Colonic mucosa (tissue), 4 donors: ENCODE measurements around the gene MYO10. TPM values are rescaled to one million over a fixed set of nuclear protein-coding genes. Genes with fewer than 3 reads are reported as not detected.

Experiments used
- DNase-seq: peaks from one replicate; pipeline ENCODE4 v3.0.0-alpha.2; 2020
- H3K27ac ChIP-seq: fragments of 200-600 bp; one replicate; pipeline ENCODE4 v1.8.0; 2021
- H3K27me3 ChIP-seq: fragments of 200-600 bp; one replicate; pipeline ENCODE4 v1.8.0; 2021
- H3K36me3 ChIP-seq: fragments of 200-600 bp; one replicate; pipeline ENCODE4 v1.8.0; 2021
- H3K4me1 ChIP-seq: fragments of 200-600 bp; one replicate; pipeline ENCODE4 v1.8.0; 2021; ENCODE audit warnings: mild to moderate bottlenecking
- H3K4me3 ChIP-seq: fragments of 200-600 bp; one replicate; pipeline ENCODE4 v1.8.0; 2021
- H3K9ac ChIP-seq, 2 donors: one replicate each; pipeline ENCODE4 v1.7.0; 2013; ENCODE audit warnings: control low read depth in 2 of 2, low read depth in 2 of 2, low read length in 2 of 2
- H3K9me3 ChIP-seq: fragments of 200-600 bp; one replicate; pipeline ENCODE4 v1.8.0; 2021
- intact Hi-C: fragments of 100-400 bp; cut with DNase I; formaldehyde crosslinking; loops from one replicate; pipeline ENCODE4 v1.14.1; 2022
- total RNA-seq, 2 donors: library from RNA; stranded (reverse); fragmentation: NEBNext Ultra II Directional in 1 of 2; extraction: Animal tissue kit (Norgen Biotek cat#: 25700) in 1 of 2; gene quantifications; one replicate each; pipeline ENCODE4 v1.2.1, GENCODE V29; 2021
- TF ChIP-seq, protein P1 (sequence below): fragments of 200-600 bp; IDR thresholded peaks from one replicate; pipeline ENCODE4 v1.8.0; 2022; ENCODE audit warnings: antibody characterized with exemption, mild to moderate bottlenecking
- donor health status: healthy.
- donor health status: DM: no; HTN: no; CAD: no.
- donor health status: DM: no; HTN: no; CAD: no.

Gene MYO10
- total RNA-seq, 2 donors from 2014 or later, result 57.9 to 61.9 TPM

DNA sequence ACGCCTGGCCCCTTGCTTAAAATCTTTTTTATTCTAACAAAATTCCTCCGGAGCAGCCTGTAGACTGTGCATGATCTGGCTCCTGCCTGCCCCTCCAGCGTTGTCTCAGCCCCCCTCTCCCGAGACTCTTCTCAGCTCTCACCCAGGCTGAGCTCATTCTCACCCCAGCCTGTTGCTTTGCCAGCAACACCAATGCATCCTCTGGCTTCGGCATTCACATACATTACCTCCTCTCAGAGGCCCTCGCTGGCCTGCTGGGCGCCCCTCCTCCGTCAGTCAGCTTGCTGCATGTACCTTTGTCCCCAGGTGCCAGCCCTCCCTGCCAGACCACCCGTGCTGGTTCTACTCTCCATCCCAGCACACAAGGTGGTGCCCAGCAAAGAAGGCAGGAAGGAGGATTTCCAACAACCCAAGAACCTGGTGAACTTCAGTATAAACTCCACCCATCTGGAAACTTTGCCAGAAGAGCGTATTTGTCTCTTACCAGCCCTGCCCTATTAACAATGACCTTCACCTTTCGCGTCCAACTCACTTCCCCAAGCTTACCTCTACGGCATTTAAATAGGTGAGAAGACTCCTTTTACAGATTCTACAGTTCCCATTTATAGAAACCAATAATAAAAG lies 35.0 kb downstream of the MYO10 start:
- intact Hi-C loops, result no loop called here
- Histone ChIP-seq H3K9me3 (no peaks in the 10 kb centered on the region), H3K27ac (no peak overlapping the region), H3K27me3 (no peaks in the 10 kb centered on the region), H3K4me1 (peaks cover 11% of the 10 kb centered on the region), H3K9ac (no peak overlapping the region), H3K4me3 (no peak overlapping the region), H3K36me3 (no peaks in the 10 kb centered on the region)
- TF ChIP-seq, protein P1, sequence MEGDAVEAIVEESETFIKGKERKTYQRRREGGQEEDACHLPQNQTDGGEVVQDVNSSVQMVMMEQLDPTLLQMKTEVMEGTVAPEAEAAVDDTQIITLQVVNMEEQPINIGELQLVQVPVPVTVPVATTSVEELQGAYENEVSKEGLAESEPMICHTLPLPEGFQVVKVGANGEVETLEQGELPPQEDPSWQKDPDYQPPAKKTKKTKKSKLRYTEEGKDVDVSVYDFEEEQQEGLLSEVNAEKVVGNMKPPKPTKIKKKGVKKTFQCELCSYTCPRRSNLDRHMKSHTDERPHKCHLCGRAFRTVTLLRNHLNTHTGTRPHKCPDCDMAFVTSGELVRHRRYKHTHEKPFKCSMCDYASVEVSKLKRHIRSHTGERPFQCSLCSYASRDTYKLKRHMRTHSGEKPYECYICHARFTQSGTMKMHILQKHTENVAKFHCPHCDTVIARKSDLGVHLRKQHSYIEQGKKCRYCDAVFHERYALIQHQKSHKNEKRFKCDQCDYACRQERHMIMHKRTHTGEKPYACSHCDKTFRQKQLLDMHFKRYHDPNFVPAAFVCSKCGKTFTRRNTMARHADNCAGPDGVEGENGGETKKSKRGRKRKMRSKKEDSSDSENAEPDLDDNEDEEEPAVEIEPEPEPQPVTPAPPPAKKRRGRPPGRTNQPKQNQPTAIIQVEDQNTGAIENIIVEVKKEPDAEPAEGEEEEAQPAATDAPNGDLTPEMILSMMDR, result no peak
- DNase-seq, result no peak

DNA sequence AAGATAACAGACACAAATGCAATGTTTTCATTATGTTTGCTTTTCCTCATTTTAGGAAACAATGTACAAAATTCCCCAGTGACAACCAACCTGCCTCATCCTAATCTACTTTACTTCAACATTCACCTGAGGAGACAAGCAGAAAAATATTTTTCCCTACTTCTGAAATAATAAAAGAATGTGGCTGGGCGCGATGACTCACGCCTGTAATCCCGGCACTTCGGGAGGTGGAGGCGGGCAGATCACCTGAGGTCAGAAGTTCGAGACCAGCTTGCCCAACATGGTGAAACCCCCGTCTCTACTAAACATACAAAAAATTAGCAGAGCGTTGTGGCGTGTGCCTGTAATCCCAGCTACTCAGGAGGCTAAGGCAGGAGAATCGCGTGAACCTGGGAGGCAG lies 36.9 kb downstream of the MYO10 start:
- intact Hi-C loops, result no loop called here
- Histone ChIP-seq H3K9me3 (no peaks in the 10 kb centered on the region), H3K27me3 (no peaks in the 10 kb centered on the region), H3K4me3 (no peak overlapping the region), H3K4me1 (peaks cover 16% of the 10 kb centered on the region), H3K27ac (no peak overlapping the region), H3K9ac (no peak overlapping the region), H3K36me3 (no peaks in the 10 kb centered on the region)
- DNase-seq, result no peak
- TF ChIP-seq, protein P1, result no peak

DNA sequence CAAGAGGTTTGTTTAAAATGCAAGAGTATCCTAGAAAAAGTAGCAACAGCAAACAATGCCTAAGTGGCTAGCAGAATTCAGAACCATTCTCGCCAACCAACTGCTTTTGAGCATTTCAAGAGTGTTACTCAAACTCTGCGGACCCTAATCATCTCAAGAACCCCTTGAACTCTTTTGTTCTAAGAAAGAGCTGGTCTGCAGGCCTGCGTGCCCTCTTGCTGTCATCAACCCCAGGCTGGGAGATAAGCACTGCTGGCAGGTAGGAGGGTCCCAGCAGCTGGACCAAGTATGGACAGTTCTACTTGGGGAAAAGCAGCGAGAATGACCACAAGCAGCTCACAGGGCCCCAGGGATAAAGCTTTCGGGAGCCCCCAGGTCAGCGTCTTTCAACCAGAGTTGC lies 38.3 kb downstream of the MYO10 start:
- Histone ChIP-seq H3K4me1 (peaks cover 20% of the 10 kb centered on the region), H3K9me3 (no peaks in the 10 kb centered on the region), H3K36me3 (no peaks in the 10 kb centered on the region), H3K4me3 (no peak overlapping the region), H3K9ac (peak overlapping the region in 1 of 2 donors; percentile 4), H3K27ac (no peak overlapping the region), H3K27me3 (no peaks in the 10 kb centered on the region)
- TF ChIP-seq, protein P1, result no peak
- DNase-seq, result no peak
- intact Hi-C loops, result no loop called here

DNA sequence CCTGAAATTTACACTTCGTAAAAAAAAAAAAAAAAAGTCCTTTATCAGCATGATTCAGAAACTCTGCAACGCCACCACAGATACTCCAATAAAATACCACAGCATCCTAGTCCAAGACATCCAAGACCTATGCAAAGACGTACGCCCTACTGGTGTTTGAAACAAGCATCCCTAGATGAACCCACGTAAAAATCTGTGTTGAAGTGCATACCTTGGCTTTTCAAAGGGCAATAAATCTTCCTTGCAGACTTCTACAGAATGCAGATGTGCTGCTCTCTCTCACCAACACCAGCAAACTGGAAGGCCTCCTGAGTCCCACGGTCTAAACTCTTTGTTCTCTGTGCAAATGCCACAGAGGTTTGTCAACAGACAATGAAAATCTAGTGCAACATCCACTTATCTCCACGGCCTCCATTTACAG lies 38.8 kb downstream of the MYO10 start:
- H3K9me3 ChIP-seq, result no peaks in the 10 kb centered on the region
- peak overlapping the region; percentile 63 for H3K27ac ChIP-seq
- peak overlapping the region in 1 of 2 donors; percentile 4 for H3K9ac ChIP-seq
- no peak for DNase-seq
- TF ChIP-seq, protein P1, result no peak
- H3K4me1 ChIP-seq, result peaks cover 20% of the 10 kb centered on the region
- intact Hi-C loops, result no loop called here
- H3K27me3 ChIP-seq, result no peaks in the 10 kb centered on the region
- no peaks in the 10 kb centered on the region for H3K36me3 ChIP-seq
- no peak overlapping the region for H3K4me3 ChIP-seq

DNA sequence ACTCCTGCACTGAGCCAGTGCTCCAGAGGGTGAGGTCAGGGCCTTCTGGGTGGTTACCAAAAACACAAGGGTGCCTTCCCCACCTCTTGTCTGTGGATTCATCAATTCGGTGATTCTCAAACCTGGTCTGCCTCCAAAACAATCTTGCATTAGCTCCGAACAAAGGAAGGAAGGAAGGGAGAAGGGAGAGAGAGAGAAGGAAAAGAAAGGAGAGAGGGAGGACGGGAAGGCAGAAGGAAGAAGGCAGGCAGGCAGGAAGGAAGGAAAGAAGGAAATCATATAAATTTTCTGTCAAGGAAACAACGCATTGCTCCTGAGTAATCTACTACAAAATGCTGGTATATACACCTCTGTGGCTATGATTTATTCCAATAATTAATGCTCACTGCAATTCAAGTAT lies 39.3 kb downstream of the MYO10 start:
- H3K9me3 ChIP-seq, result no peaks in the 10 kb centered on the region
- peak overlapping the region in 1 of 2 donors; percentile 74 for H3K9ac ChIP-seq
- no peak overlapping the region for H3K4me3 ChIP-seq
- H3K27me3 ChIP-seq, result no peaks in the 10 kb centered on the region
- TF ChIP-seq, protein P1, result no peak
- H3K27ac ChIP-seq, result peak overlapping the region; percentile 63
- intact Hi-C loops, result no loop called here
- no peak for DNase-seq
- peaks cover 20% of the 10 kb centered on the region for H3K4me1 ChIP-seq
- no peaks in the 10 kb centered on the region for H3K36me3 ChIP-seq
